C4-2B (cell line): ENCODE results near the gene ADRA1B.
"Not testable (repeated sequence)": the region's sequence is repeated elsewhere in the genome, so short reads cannot be mapped to it uniquely, and the experiment has no call there.

Experiments used
- H3K27ac ChIP-seq: fragments of 450-650 bp; 2 replicates; pipeline ENCODE4 v1.5.1; 2017
- CTCF ChIP-seq: fragments of 450-650 bp; conservative IDR thresholded peaks from 2 replicates; pipeline ENCODE4 v1.5.1; 2017; ENCODE audit warnings: mild to moderate bottlenecking
- ZFX ChIP-seq: fragments of 450-650 bp; IDR thresholded peaks from 2 replicates; pipeline ENCODE4 v1.6.1; 2017

ADRA1B gene

GRCh38 chr5:159956074-159956473, 39.8 kb downstream of the ADRA1B start:
- TF ChIP-seq CTCF = no peak
- no peak for TF ChIP-seq ZFX
- H3K27ac ChIP-seq = no peak overlapping the region

GRCh38 chr5:159961176-159962160, 45.2 kb downstream of the ADRA1B start:
- TF ChIP-seq ZFX = no peak
- TF ChIP-seq CTCF = no peak
- no peak overlapping the region for H3K27ac ChIP-seq

- no peak overlapping the region for H3K27ac ChIP-seq
- no peak for TF ChIP-seq ZFX
- no peak for TF ChIP-seq CTCF
Observed at GRCh38 chr5:159962214-159962613, 45.9 kb downstream of the ADRA1B start.

GRCh38 chr5:159963935-159964334, 47.7 kb downstream of the ADRA1B start:
- H3K27ac ChIP-seq = no peak overlapping the region

GRCh38 chr5:159965031-159965837, 49.0 kb downstream of the ADRA1B start:
- TF ChIP-seq ZFX (no peak), CTCF (peak; percentile 88)

More at GRCh38 chr5:159963935-159964334, 47.7 kb downstream of the ADRA1B start:
- TF ChIP-seq ZFX = no peak

GRCh38 chr5:159965838-159966128, 49.5 kb downstream of the ADRA1B start:
- TF ChIP-seq CTCF = peak; percentile 55

More at GRCh38 chr5:159965031-159965837, 49.0 kb downstream of the ADRA1B start:
- H3K27ac ChIP-seq = no peak overlapping the region

GRCh38 chr5:159969966-159970365, 53.7 kb downstream of the ADRA1B start:
- TF ChIP-seq CTCF = no peak
- no peak for TF ChIP-seq ZFX
- no peak overlapping the region for H3K27ac ChIP-seq

More at GRCh38 chr5:159965838-159966128, 49.5 kb downstream of the ADRA1B start:
- not testable (repeated sequence) for H3K27ac ChIP-seq
